NT2/D1 (cell line): ENCODE measurements around the gene EDRF1.

Experiments
- SUZ12 ChIP-seq: IDR thresholded peaks from 2 replicates; pipeline ENCODE4 v1.6.1; 2011; ENCODE audit not compliant: insufficient read length, insufficient read depth; ENCODE audit errors: extremely low read depth
- YY1 ChIP-seq: IDR thresholded peaks from 2 replicates; pipeline ENCODE4 v1.6.1; 2011; ENCODE audit not compliant: insufficient read length, insufficient read depth
- ZNF274 ChIP-seq: IDR thresholded peaks from 2 replicates; pipeline ENCODE4 v1.6.1; 2011; ENCODE audit warnings: mild to moderate bottlenecking, low read depth, low read length

GRCh38 chr10:125773687-125774543 is 54.4 kb downstream of the EDRF1 start:
- no peak for TF ChIP-seq YY1
- TF ChIP-seq SUZ12: no peak
- TF ChIP-seq ZNF274: no peak
